Hepatic stellate cell (primary cell): ENCODE results near the gene IFI30.
"Not testable (repeated sequence)": the region's sequence is repeated elsewhere in the genome, so short reads cannot be mapped to it uniquely, and the experiment has no call there.

ENCODE experiments used
- DNase-seq: peaks from one replicate; pipeline ENCODE4 v3.0.0; 2011; ENCODE audit warnings: low spot score

The IFI30 gene

GRCh38 chr19:18152817-18153555 lies 20.6 kb upstream of the IFI30 start, which contains the start of gene PIK3R2:
Gene PIK3R2, plus strand, starts transcription at chr19:18153163. Its CDS starts 2,717 bp downstream, at chr19:18155880.
- DNase-seq: peak; percentile 99

GRCh38 chr19:18153556-18154134 lies 20.0 kb upstream of the IFI30 start:
- DNase-seq: no peak

GRCh38 chr19:18155095-18156087 lies 18.2 kb upstream of the IFI30 start:
- no peak for DNase-seq

- DNase-seq: no peak
Observed at GRCh38 chr19:18156268-18156667, 17.3 kb upstream of the IFI30 start.

GRCh38 chr19:18156841-18157464 lies 16.7 kb upstream of the IFI30 start:
- peak; percentile 92 for DNase-seq

GRCh38 chr19:18157465-18158063 lies 16.0 kb upstream of the IFI30 start:
- no peak for DNase-seq

- no peak for DNase-seq
Observed at GRCh38 chr19:18158467-18158866, 15.1 kb upstream of the IFI30 start.

GRCh38 chr19:18159059-18159616 lies 14.5 kb upstream of the IFI30 start:
- DNase-seq: not testable (repeated sequence)

GRCh38 chr19:18159810-18160209 lies 13.8 kb upstream of the IFI30 start:
- no peak for DNase-seq

GRCh38 chr19:18160493-18160970 lies 13.1 kb upstream of the IFI30 start:
- DNase-seq: no peak

GRCh38 chr19:18160971-18161635 lies 12.5 kb upstream of the IFI30 start:
- DNase-seq: peak; percentile 90

GRCh38 chr19:18161636-18162002 lies 12.0 kb upstream of the IFI30 start:
- no peak for DNase-seq

GRCh38 chr19:18164072-18164471 lies 9.5 kb upstream of the IFI30 start:
- no peak for DNase-seq

- DNase-seq: no peak
Observed at GRCh38 chr19:18165794-18166544, 7.6 kb upstream of the IFI30 start.

GRCh38 chr19:18167011-18167410 lies 6.6 kb upstream of the IFI30 start:
- no peak for DNase-seq

GRCh38 chr19:18167975-18168645 lies 5.5 kb upstream of the IFI30 start:
- DNase-seq: peak; percentile 86

- DNase-seq: no peak
Observed at GRCh38 chr19:18168673-18169381, 4.8 kb upstream of the IFI30 start.

- DNase-seq: no peak
Observed at GRCh38 chr19:18170714-18171255, 2.8 kb upstream of the IFI30 start.
